HG03135 (cell line): ENCODE results near the gene ZNF418.
"Not testable (repeated sequence)": the region's sequence is repeated elsewhere in the genome, so short reads cannot be mapped to it uniquely, and the experiment has no call there.

Experiments
- ATAC-seq: cut with Tn5 transposase; IDR thresholded peaks from one replicate; pipeline ENCODE4 v1.9.1; 2021; ENCODE audit warnings: mild to moderate bottlenecking, moderate library complexity; ENCODE audit not compliant: unreplicated experiment

Gene ZNF418

GRCh38 chr19:57890706-57891105 lies 44.5 kb downstream of the ZNF418 start:
- ATAC-seq = not testable (repeated sequence)

- peak; percentile 79 for ATAC-seq
Measured at GRCh38 chr19:57888560-57889231, 46.5 kb downstream of the ZNF418 start, which contains the start of gene ZNF814. Gene ZNF814, minus strand, starts transcription at chr19:57889037. Its CDS starts 235 bp downstream, at chr19:57888802.

GRCh38 chr19:57888107-57888559 lies 47.1 kb downstream of the ZNF418 start:
- peak; percentile 6 for ATAC-seq

GRCh38 chr19:57887195-57887941 lies 47.8 kb downstream of the ZNF418 start:
- ATAC-seq = no peak

- ATAC-seq = no peak
Measured at GRCh38 chr19:57886046-57886445, 49.2 kb downstream of the ZNF418 start.

GRCh38 chr19:57873883-57874799 lies 61.1 kb downstream of the ZNF418 start:
- not testable (repeated sequence) for ATAC-seq

- no peak for ATAC-seq
Measured at GRCh38 chr19:57872450-57872849, 62.8 kb downstream of the ZNF418 start.
